Upper lobe of left lung (tissue), 6 donors: ENCODE results near the gene RABEP2. TPM values are rescaled to one million over a fixed set of nuclear protein-coding genes. Genes with fewer than 3 reads are reported as not detected.
A peak's percentile ranks its signal among the peaks of the same experiment; 100 is the strongest.
"Not testable (repeated sequence)": the region's sequence is repeated elsewhere in the genome, so short reads cannot be mapped to it uniquely, and the experiment has no call there.

Experiments
- ATAC-seq, 2 donors: fragments of 200-7000 bp; cut with Tn5 transposase; one replicate each; pipeline ENCODE4 v1.9.1; 2022; ENCODE audit warnings: mild to moderate bottlenecking in 2 of 2, moderate library complexity in 2 of 2; ENCODE audit not compliant: low FRiP score in 2 of 2
- DNase-seq, 2 donors: peaks; one replicate each; pipeline ENCODE4 v3.0.0-alpha.2; 2019 to 2020
- H3K27ac ChIP-seq, 4 donors: fragments of 200-600 bp; sonication (generic); one replicate each; pipeline ENCODE4 v1.5.1; 2016 to 2019
- H3K27me3 ChIP-seq, 4 donors: fragments of 200-600 bp; sonication (generic); one replicate each; pipeline ENCODE4 v1.5.1; 2017 to 2019
- H3K36me3 ChIP-seq, 4 donors: fragments of 200-600 bp; sonication (generic); one replicate each; pipeline ENCODE4 v1.5.1; 2016 to 2019
- H3K4me1 ChIP-seq, 4 donors: fragments of 200-600 bp; sonication (generic); one replicate each; pipeline ENCODE4 v1.5.1; 2018 to 2019
- H3K4me3 ChIP-seq, 4 donors: fragments of 200-600 bp; sonication (generic); one replicate each; pipeline ENCODE4 v1.5.1; 2017 to 2019; ENCODE audit warnings: mild to moderate bottlenecking in 2 of 4, moderate library complexity in 1 of 4
- H3K9me3 ChIP-seq, 4 donors: fragments of 200-600 bp; sonication (generic); one replicate each; pipeline ENCODE4 v1.5.1; 2018 to 2019
- EP300 ChIP-seq, 4 donors: sonication (generic); formaldehyde crosslinking; IDR thresholded peaks; one replicate each; pipeline ENCODE4 v1.5.1; 2017; ENCODE audit warnings: antibody characterized with exemption in 4 of 4, control low read depth in 2 of 4
- POLR2A ChIP-seq, 4 donors: fragments of 450-650 bp; IDR thresholded peaks; one replicate each; pipeline ENCODE4 v1.5.1; 2016 to 2017; ENCODE audit warnings: antibody characterized with exemption in 4 of 4, mild to moderate bottlenecking in 2 of 4
- POLR2AphosphoS5 ChIP-seq, 2 donors: sonication (generic); formaldehyde crosslinking; IDR thresholded peaks; one replicate each; pipeline ENCODE4 v1.5.1; 2017; ENCODE audit warnings: antibody characterized with exemption in 2 of 2
- WGBS, 2 donors: methylation state at CpG; one replicate each; pipeline ENCODE4 v1.1.5; 2017 to 2018; 5-methylcytosine and 5-hydroxymethylcytosine counted together
- total RNA-seq, 6 donors: library from RNA; depleted of rRNA in 4 of 6; stranded (reverse); fragments of >200 nt in 4 of 6; gene quantifications; one replicate each; pipeline versions ENCODE4 v1.1.0 to v1.2.1, GENCODE V29; 2016 to 2021
- TF ChIP-seq, protein P1 (sequence below), 6 experiments: fragments of 450-650 bp in 4 of 6; fragments of 200-600 bp in 2 of 6; sonication (generic) in 2 of 6; IDR thresholded peaks; one replicate each; pipeline ENCODE4 v1.5.1; 2016 to 2019; ENCODE audit warnings: antibody characterized with exemption in 6 of 6
- donor health status: DM: no; HTN: no; CAD: no; lungs with moderate emphysema.
- donor health status: DM: no; HTN: yes; CAD: no; lungs with severe emphysema.

RABEP2 gene
- total RNA-seq, 6 donors from 2014 or later, result 25.6 to 115 (median 33.0) TPM

DNA sequence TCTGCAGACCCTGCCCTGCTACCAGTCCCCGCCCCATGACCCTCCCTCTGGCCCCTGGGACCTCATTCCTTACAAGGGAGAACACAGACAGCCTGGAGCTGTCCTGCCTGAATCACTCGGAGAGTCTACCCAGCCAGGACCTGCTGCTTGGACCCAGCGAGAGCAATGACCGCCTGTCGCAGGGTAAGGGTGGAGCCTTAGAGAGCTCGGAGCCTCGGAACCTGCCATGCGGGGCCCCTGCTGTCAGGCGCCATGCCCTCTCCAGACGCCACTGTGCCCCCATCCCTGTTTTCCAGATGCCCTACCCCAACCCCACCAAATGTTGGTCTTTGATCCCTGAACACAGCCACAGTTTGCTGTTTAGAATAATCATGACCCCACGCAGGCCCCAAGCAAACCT, 55.8 kb downstream of the RABEP2 start:
- Histone ChIP-seq H3K27me3 (no peaks in the 10 kb centered on the region), H3K36me3 (peaks cover 18 to 81% (median 62%) of the 10 kb centered on the region in 4 donors), H3K4me1 (peaks cover 11 to 24% (median 11%) of the 10 kb centered on the region in 4 donors), H3K4me3 (no peak overlapping the region), H3K9me3 (no peaks in the 10 kb centered on the region), H3K27ac (no peak overlapping the region)
- no peak for ATAC-seq
- no peak for DNase-seq
- no peak for TF ChIP-seq EP300 (IDR thresholded peaks at IDR 0.05)
- no peak for TF ChIP-seq POLR2A (IDR thresholded peaks at IDR 0.05)
- TF ChIP-seq, protein P1, sequence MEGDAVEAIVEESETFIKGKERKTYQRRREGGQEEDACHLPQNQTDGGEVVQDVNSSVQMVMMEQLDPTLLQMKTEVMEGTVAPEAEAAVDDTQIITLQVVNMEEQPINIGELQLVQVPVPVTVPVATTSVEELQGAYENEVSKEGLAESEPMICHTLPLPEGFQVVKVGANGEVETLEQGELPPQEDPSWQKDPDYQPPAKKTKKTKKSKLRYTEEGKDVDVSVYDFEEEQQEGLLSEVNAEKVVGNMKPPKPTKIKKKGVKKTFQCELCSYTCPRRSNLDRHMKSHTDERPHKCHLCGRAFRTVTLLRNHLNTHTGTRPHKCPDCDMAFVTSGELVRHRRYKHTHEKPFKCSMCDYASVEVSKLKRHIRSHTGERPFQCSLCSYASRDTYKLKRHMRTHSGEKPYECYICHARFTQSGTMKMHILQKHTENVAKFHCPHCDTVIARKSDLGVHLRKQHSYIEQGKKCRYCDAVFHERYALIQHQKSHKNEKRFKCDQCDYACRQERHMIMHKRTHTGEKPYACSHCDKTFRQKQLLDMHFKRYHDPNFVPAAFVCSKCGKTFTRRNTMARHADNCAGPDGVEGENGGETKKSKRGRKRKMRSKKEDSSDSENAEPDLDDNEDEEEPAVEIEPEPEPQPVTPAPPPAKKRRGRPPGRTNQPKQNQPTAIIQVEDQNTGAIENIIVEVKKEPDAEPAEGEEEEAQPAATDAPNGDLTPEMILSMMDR (IDR thresholded peaks at IDR 0.05), result no peak
- no peak for TF ChIP-seq POLR2AphosphoS5 (IDR thresholded peaks at IDR 0.05)
- 92 to 95% methylated on average over 3 to 11 of the region's 11 CpGs for WGBS, 2 donors

DNA sequence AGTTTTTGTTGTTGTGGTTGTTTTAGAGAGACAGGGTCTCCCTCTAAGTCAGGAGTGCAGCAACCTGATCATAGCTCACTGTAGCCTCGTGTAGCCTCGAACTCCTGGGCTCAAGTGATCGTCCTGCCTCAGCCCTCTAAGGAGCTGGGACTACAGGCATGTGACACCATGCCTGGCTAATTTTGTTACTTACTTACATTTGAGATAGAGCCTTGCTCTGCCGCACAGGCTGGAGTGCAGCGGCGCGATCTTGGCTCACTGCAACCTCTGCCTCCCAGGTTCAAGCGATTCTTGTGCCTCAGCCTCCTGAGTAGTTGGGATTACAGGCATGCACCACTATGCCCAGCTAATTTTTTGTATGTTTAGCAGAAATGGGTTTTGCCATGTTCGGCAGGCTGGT, 57.4 kb downstream of the RABEP2 start:
- Histone ChIP-seq H3K4me1 (peaks cover 11 to 33% (median 14%) of the 10 kb centered on the region in 4 donors), H3K36me3 (peaks cover 18 to 67% (median 55%) of the 10 kb centered on the region in 4 donors)
- H3K9me3 ChIP-seq, H3K27me3 ChIP-seq, DNase-seq, H3K27ac ChIP-seq, H3K4me3 ChIP-seq, ATAC-seq: not testable (repeated sequence)
- WGBS, 2 donors, result 89 to 98% methylated on average over 9 of the region's 9 CpGs

- DNase-seq (no peak), ATAC-seq (no peak)
- no peak overlapping the region for H3K27ac ChIP-seq
- TF ChIP-seq POLR2AphosphoS5 (IDR thresholded peaks at IDR 0.05), result no peak
- TF ChIP-seq, protein P1 (IDR thresholded peaks at IDR 0.05), result no peak
- TF ChIP-seq EP300 (IDR thresholded peaks at IDR 0.05), result no peak
- TF ChIP-seq POLR2A (IDR thresholded peaks at IDR 0.05), result no peak
- WGBS, 2 donors, result 90 to 91% methylated on average over 13 of the region's 13 CpGs
- H3K9me3 ChIP-seq, result no peaks in the 10 kb centered on the region
- H3K36me3 ChIP-seq, result peaks cover 18 to 63% (median 52%) of the 10 kb centered on the region in 4 donors
- H3K4me1 ChIP-seq, result peaks cover 11 to 37% (median 15%) of the 10 kb centered on the region in 4 donors
- no peaks in the 10 kb centered on the region for H3K27me3 ChIP-seq
- no peak overlapping the region for H3K4me3 ChIP-seq
These were observed 57.8 kb downstream of the RABEP2 start for GRCh38 chr16:28867241-28867640.

DNA sequence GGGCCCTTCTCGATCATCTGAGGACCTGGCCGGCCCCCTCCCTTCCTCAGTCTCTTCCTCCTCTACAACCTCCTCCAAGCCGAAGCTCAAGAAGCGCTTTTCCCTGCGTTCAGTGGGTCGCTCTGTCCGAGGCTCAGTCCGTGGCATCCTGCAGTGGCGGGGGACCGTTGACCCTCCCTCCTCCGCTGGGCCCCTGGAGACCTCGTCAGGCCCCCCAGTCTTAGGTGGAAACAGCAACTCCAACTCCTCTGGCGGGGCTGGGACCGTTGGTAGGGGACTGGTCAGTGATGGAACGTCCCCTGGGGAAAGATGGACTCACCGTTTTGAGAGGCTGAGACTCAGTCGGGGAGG, 58.6 kb downstream of the RABEP2 start:
- Histone ChIP-seq H3K4me1 (peaks cover 11 to 42% (median 15%) of the 10 kb centered on the region in 4 donors), H3K36me3 (peaks cover 18 to 55% (median 44%) of the 10 kb centered on the region in 4 donors), H3K27me3 (no peaks in the 10 kb centered on the region), H3K4me3 (no peak overlapping the region), H3K9me3 (no peaks in the 10 kb centered on the region), H3K27ac (no peak overlapping the region)
- 87 to 88% methylated on average over 12 to 17 of the region's 17 CpGs for WGBS, 2 donors
- no peak for DNase-seq
- ATAC-seq, result no peak
- TF ChIP-seq POLR2AphosphoS5 (IDR thresholded peaks at IDR 0.05) (no peak), POLR2A (IDR thresholded peaks at IDR 0.05) (no peak), EP300 (IDR thresholded peaks at IDR 0.05) (no peak)
- TF ChIP-seq, protein P1 (IDR thresholded peaks at IDR 0.05), result no peak

DNA sequence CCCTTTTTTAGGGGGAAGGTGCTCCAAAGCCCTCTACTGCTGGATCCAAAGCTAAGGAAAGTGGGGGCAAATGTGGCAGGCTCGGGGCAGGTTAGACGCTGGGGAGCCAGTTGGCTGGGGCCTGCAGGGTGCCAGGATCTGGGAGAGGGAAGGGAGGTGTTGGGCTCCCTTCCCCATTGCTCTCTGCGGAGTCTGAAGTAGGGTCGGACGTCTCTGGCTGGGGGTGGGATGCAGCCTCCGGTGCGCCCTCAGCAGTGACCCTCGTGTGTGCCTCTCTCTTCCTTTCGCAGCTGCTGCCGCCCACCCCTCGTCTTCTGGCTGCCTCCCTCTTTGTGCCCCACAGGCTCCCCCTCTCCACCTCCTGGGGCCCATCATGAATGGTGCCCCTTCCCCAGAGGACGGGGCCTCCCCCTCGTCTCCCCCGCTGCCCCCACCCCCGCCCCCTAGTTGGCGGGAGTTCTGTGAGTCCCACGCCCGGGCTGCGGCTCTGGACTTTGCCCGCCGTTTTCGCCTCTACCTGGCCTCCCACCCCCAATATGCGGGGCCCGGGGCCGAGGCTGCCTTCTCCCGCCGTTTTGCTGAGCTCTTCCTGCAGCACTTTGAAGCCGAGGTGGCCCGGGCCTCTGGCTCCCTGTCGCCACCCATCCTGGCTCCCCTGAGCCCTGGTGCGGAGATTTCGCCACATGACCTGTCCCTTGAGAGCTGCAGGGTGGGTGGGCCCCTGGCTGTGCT, 59.1 kb downstream of the RABEP2 start:
- 76 to 80% methylated on average over 29 to 30 of the region's 32 CpGs for WGBS, 2 donors
- no peak overlapping the region for H3K27ac ChIP-seq
- no peaks in the 10 kb centered on the region for H3K27me3 ChIP-seq
- H3K4me1 ChIP-seq, result peaks cover 11 to 42% (median 15%) of the 10 kb centered on the region in 4 donors
- no peaks in the 10 kb centered on the region for H3K9me3 ChIP-seq
- no peak overlapping the region for H3K4me3 ChIP-seq
- peaks cover 18 to 49% (median 39%) of the 10 kb centered on the region in 4 donors for H3K36me3 ChIP-seq
- no peak for TF ChIP-seq POLR2A (IDR thresholded peaks at IDR 0.05)
- TF ChIP-seq POLR2AphosphoS5 (IDR thresholded peaks at IDR 0.05), result no peak
- TF ChIP-seq, protein P1 (IDR thresholded peaks at IDR 0.05), result no peak
- no peak for TF ChIP-seq EP300 (IDR thresholded peaks at IDR 0.05)
- DNase-seq, result peak in 1 of 2 donors; percentile 76
- ATAC-seq, result no peak
